ENCODE results near the gene GCSAML. TPM values are rescaled to one million over a fixed set of nuclear protein-coding genes. Genes with fewer than 3 reads are reported as not detected.
A peak's percentile ranks its signal among the peaks of the same experiment; 100 is the strongest.

Gene GCSAML
- total and polyA plus RNA-seq, 4 donors, result 0.06 to 1.4 (median 0.29) TPM

- 64 to 79% methylated on average over 1 of the region's 1 CpG for WGBS, 2 donors
Measured at GRCh38 chr1:247574236-247574635, 25.3 kb downstream of the GCSAML start.

GRCh38 chr1:247574664-247575063 is 25.7 kb downstream of the GCSAML start:
- no peak overlapping the region for H3K27ac ChIP-seq (ENCODE audit: low read depth in 1 of 2, low read length in 1 of 2)

More at GRCh38 chr1:247574236-247574635, 25.3 kb downstream of the GCSAML start:
- no peaks in the 10 kb centered on the region for H3K27me3 ChIP-seq (ENCODE audit: control insufficient read depth in 3 of 3, insufficient read depth in 3 of 3, low read length in 2 of 3)
- no peak overlapping the region for H3K27ac ChIP-seq (ENCODE audit: low read depth in 1 of 2, low read length in 1 of 2)
- no peak overlapping the region for H3K4me3 ChIP-seq
- H3K9ac ChIP-seq (ENCODE audit: insufficient read depth in 1 of 2, low read length in 2 of 2), result no peak overlapping the region
- TF ChIP-seq CTCF (IDR thresholded peaks at IDR 0.05; ENCODE audit: control extremely low read depth, extremely low read depth), result no peak
- DNase-seq (no peak), ATAC-seq (ENCODE audit: insufficient read depth, low FRiP score) (no peak)
- no peaks in the 10 kb centered on the region for H3K4me1 ChIP-seq (ENCODE audit: control insufficient read depth in 5 of 5, insufficient read depth in 5 of 5, low read length in 5 of 5)
- H3K36me3 ChIP-seq (ENCODE audit: control insufficient read depth in 4 of 4, insufficient read depth in 4 of 4, low read length in 4 of 4), result no peaks in the 10 kb centered on the region
- H3K9me3 ChIP-seq (ENCODE audit: control insufficient read depth in 4 of 4, insufficient read depth in 3 of 4, low read length in 3 of 4), result peaks cover 0 to 10% (median 2%) of the 10 kb centered on the region in 4 donors

GRCh38 chr1:247576514-247576913 is 27.6 kb downstream of the GCSAML start:
- Histone ChIP-seq H3K9ac (ENCODE audit: insufficient read depth in 1 of 2, low read length in 2 of 2) (no peak overlapping the region), H3K4me3 (no peak overlapping the region), H3K27ac (ENCODE audit: low read depth in 1 of 2, low read length in 1 of 2) (no peak overlapping the region), H3K4me1 (ENCODE audit: control insufficient read depth in 5 of 5, insufficient read depth in 5 of 5, low read length in 5 of 5) (no peaks in the 10 kb centered on the region), H3K9me3 (ENCODE audit: control insufficient read depth in 4 of 4, insufficient read depth in 3 of 4, low read length in 3 of 4) (peaks cover 0 to 10% (median 0%) of the 10 kb centered on the region in 4 donors), H3K36me3 (ENCODE audit: control insufficient read depth in 4 of 4, insufficient read depth in 4 of 4, low read length in 4 of 4) (no peaks in the 10 kb centered on the region), H3K27me3 (ENCODE audit: control insufficient read depth in 3 of 3, insufficient read depth in 3 of 3, low read length in 2 of 3) (no peaks in the 10 kb centered on the region)
- ATAC-seq (ENCODE audit: insufficient read depth, low FRiP score), result no peak
- DNase-seq, result peak in 2 of 3 donors; percentile 1 to 4
- TF ChIP-seq CTCF (IDR thresholded peaks at IDR 0.05; ENCODE audit: control extremely low read depth, extremely low read depth), result no peak
- 28 to 46% methylated on average over 3 of the region's 3 CpGs for WGBS, 2 donors

More at GRCh38 chr1:247574664-247575063, 25.7 kb downstream of the GCSAML start:
- Histone ChIP-seq H3K9me3 (ENCODE audit: control insufficient read depth in 4 of 4, insufficient read depth in 3 of 4, low read length in 3 of 4) (peaks cover 0 to 10% (median 2%) of the 10 kb centered on the region in 4 donors), H3K4me3 (no peak overlapping the region), H3K4me1 (ENCODE audit: control insufficient read depth in 5 of 5, insufficient read depth in 5 of 5, low read length in 5 of 5) (no peaks in the 10 kb centered on the region), H3K36me3 (ENCODE audit: control insufficient read depth in 4 of 4, insufficient read depth in 4 of 4, low read length in 4 of 4) (no peaks in the 10 kb centered on the region), H3K9ac (ENCODE audit: insufficient read depth in 1 of 2, low read length in 2 of 2) (no peak overlapping the region), H3K27me3 (ENCODE audit: control insufficient read depth in 3 of 3, insufficient read depth in 3 of 3, low read length in 2 of 3) (no peaks in the 10 kb centered on the region)
- TF ChIP-seq CTCF (IDR thresholded peaks at IDR 0.05; ENCODE audit: control extremely low read depth, extremely low read depth), result no peak
- DNase-seq (no peak), ATAC-seq (ENCODE audit: insufficient read depth, low FRiP score) (no peak)

- no peak overlapping the region for H3K27ac ChIP-seq (ENCODE audit: low read depth in 1 of 2, low read length in 1 of 2)
- H3K36me3 ChIP-seq (ENCODE audit: control insufficient read depth in 4 of 4, insufficient read depth in 4 of 4, low read length in 4 of 4), result no peaks in the 10 kb centered on the region
- no peaks in the 10 kb centered on the region for H3K9me3 ChIP-seq (ENCODE audit: control insufficient read depth in 4 of 4, insufficient read depth in 3 of 4, low read length in 3 of 4)
- ATAC-seq (ENCODE audit: insufficient read depth, low FRiP score), result no peak
- H3K4me3 ChIP-seq, result no peak overlapping the region
- no peak overlapping the region for H3K9ac ChIP-seq (ENCODE audit: insufficient read depth in 1 of 2, low read length in 2 of 2)
- 87 to 95% methylated on average over 5 of the region's 5 CpGs for WGBS, 2 donors
- H3K4me1 ChIP-seq (ENCODE audit: control insufficient read depth in 5 of 5, insufficient read depth in 5 of 5, low read length in 5 of 5), result no peaks in the 10 kb centered on the region
- H3K27me3 ChIP-seq (ENCODE audit: control insufficient read depth in 3 of 3, insufficient read depth in 3 of 3, low read length in 2 of 3), result no peaks in the 10 kb centered on the region
- DNase-seq, result no peak
- no peak for TF ChIP-seq CTCF (IDR thresholded peaks at IDR 0.05; ENCODE audit: control extremely low read depth, extremely low read depth)
Measured at GRCh38 chr1:247578946-247579460, 30.1 kb downstream of the GCSAML start.
